Smooth muscle cell (in vitro differentiated cells): Measurements from ENCODE around the gene SEMA6D. TPM values are rescaled to one million over a fixed set of nuclear protein-coding genes. Genes with fewer than 3 reads are reported as not detected.

Experiments
- DNase-seq: peaks from one replicate; lab custom pipeline; 2025; ENCODE audit not compliant: unreplicated experiment; lab: John Stamatoyannopoulos, UW
- H2AFZ ChIP-seq: fragments of 200-600 bp; sonication (generic); 2 replicates; pipeline ENCODE4 v1.6.0; 2016; ENCODE audit warnings: antibody characterized with exemption, low read depth, mild to moderate bottlenecking
- H3F3A ChIP-seq: fragments of 200-600 bp; sonication (generic); 2 replicates; pipeline ENCODE4 v1.6.0; 2017; ENCODE audit warnings: antibody characterized with exemption, low read depth
- H3K27ac ChIP-seq: fragments of 200-600 bp; sonication (generic); 2 replicates; pipeline ENCODE4 v1.5.1; 2016; ENCODE audit warnings: low read depth, mild to moderate bottlenecking
- H3K27me3 ChIP-seq: fragments of 200-600 bp; sonication (generic); 2 replicates; pipeline ENCODE4 v1.6.1; 2016; ENCODE audit warnings: low read depth, mild to moderate bottlenecking
- H3K36me3 ChIP-seq: fragments of 200-600 bp; sonication (generic); 2 replicates; pipeline ENCODE4 v1.5.1; 2016; ENCODE audit warnings: low read depth
- H3K4me1 ChIP-seq: fragments of 200-600 bp; sonication (generic); 2 replicates; pipeline ENCODE4 v1.5.1; 2016; ENCODE audit warnings: low read depth
- H3K4me2 ChIP-seq: fragments of 200-600 bp; sonication (generic); 2 replicates; pipeline ENCODE4 v1.6.0; 2016; ENCODE audit warnings: mild to moderate bottlenecking
- H3K4me3 ChIP-seq: fragments of 200-600 bp; sonication (generic); 2 replicates; pipeline ENCODE4 v1.5.1; 2016; ENCODE audit warnings: mild to moderate bottlenecking
- H3K79me2 ChIP-seq: fragments of 200-600 bp; sonication (generic); 2 replicates; pipeline ENCODE4 v1.6.0; 2016; ENCODE audit warnings: low read depth, mild to moderate bottlenecking
- H3K9ac ChIP-seq: fragments of 200-600 bp; sonication (generic); 2 replicates; pipeline ENCODE4 v1.6.0; 2016; ENCODE audit warnings: low read depth
- H3K9me3 ChIP-seq: fragments of 200-600 bp; sonication (generic); replicated peaks from 2 replicates; pipeline ENCODE4 v1.5.1; 2016; ENCODE audit warnings: low read depth
- H4K20me1 ChIP-seq: fragments of 200-600 bp; sonication (generic); 2 replicates; pipeline ENCODE4 v1.6.0; 2016; ENCODE audit warnings: low read depth
- WGBS: methylation state at CpG from one replicate; pipeline ENCODE4 v1.1.7; 2016; ENCODE audit warnings: low lambda C conversion rate; 5-methylcytosine and 5-hydroxymethylcytosine counted together
- polyA plus RNA-seq: library from polyadenylated mRNA; unstranded; fragments of >200 nt; fragmentation: Nextera tagmentation; extraction: Ambion mirVana; gene quantifications from 2 replicates; pipeline ENCODE4 v1.2.1, GENCODE V29; 2016
- total RNA-seq: library from RNA; depleted of rRNA; stranded (reverse); fragments of >200 nt; gene quantifications from 2 replicates; pipeline ENCODE4 v1.2.3, GENCODE V29; 2014
- TF ChIP-seq, protein P1 (sequence below): fragments of 200-600 bp; sonication (generic); IDR thresholded peaks from 2 replicates; pipeline ENCODE4 v1.5.1; 2017; ENCODE audit warnings: borderline replicate concordance, mild to moderate bottlenecking, antibody characterized with exemption; ENCODE audit not compliant: insufficient read depth, poor library complexity, severe bottlenecking

Gene SEMA6D
- total and polyA plus RNA-seq, 2 experiments from 2014 or later, result 31.4 to 44.9 TPM

DNA sequence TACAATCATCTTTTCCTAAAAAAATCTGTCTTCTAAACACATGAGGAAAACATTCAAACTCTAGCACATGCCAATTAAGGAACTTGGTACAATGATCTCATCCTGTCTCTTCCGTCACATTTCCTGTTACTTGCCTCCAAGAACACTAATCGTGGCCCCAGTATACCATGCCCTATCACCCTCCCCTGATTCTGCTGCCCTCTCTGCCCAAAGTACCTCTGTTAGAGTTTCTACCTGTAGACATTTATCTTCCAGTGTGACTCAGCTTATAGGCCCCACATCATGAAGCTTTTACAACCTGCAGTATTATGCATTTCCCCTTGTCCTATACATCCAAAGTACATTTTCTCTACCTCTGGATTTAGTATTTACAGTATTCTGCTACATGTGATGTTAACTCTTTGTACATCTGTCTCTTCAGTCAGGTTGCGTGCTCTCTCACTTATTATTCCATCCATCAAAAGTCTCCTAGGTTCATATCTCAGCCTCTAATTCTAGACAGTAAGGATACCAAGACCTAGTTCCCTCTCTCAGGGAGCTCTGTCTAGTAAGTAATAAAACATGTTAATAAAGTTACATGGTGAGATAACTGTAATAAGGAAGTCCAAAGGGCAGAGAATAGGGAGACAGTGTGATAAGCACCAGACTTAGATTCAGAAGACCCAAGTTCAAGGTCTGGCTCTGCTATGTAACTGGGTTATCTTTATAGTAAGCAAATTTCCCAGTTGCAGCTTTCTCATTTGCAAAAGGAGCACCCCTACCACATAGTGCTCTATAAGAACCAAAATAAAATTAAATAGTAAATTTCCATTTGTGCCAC is 8.9 kb upstream of the SEMA6D start:
- TF ChIP-seq, protein P1, sequence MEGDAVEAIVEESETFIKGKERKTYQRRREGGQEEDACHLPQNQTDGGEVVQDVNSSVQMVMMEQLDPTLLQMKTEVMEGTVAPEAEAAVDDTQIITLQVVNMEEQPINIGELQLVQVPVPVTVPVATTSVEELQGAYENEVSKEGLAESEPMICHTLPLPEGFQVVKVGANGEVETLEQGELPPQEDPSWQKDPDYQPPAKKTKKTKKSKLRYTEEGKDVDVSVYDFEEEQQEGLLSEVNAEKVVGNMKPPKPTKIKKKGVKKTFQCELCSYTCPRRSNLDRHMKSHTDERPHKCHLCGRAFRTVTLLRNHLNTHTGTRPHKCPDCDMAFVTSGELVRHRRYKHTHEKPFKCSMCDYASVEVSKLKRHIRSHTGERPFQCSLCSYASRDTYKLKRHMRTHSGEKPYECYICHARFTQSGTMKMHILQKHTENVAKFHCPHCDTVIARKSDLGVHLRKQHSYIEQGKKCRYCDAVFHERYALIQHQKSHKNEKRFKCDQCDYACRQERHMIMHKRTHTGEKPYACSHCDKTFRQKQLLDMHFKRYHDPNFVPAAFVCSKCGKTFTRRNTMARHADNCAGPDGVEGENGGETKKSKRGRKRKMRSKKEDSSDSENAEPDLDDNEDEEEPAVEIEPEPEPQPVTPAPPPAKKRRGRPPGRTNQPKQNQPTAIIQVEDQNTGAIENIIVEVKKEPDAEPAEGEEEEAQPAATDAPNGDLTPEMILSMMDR, result no peak
- Histone ChIP-seq H2AFZ (no peak overlapping the region), H3K4me2 (no peak overlapping the region), H3F3A (no peaks in the 10 kb centered on the region), H4K20me1 (no peaks in the 10 kb centered on the region), H3K4me3 (no peak overlapping the region), H3K27ac (no peak overlapping the region), H3K27me3 (no peaks in the 10 kb centered on the region), H3K9ac (no peak overlapping the region), H3K36me3 (no peaks in the 10 kb centered on the region), H3K9me3 (no peaks in the 10 kb centered on the region), H3K4me1 (peaks cover 11% of the 10 kb centered on the region), H3K79me2 (no peaks in the 10 kb centered on the region)
- DNase-seq, result no peak
- 96% methylated on average over 3 of the region's 3 CpGs for WGBS

DNA sequence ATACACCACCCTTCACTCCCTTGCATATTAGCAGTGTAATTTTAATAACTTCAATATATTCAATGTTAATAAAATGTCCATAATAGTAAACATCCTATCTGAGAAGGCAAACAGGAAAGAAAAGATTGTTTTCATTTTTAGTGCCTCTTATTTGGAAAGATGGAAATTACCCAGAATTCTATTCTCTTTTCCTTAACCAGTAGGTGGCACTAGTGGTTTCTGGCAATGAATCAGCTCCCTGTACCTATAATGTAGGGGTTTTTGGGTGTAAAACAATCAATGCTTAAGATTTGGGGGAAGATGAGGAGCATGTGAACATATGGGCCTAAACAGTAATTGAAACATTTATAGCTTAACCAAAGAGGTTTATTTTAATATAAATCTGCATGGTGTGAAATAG is 5.7 kb upstream of the SEMA6D start:
- H3K4me3 ChIP-seq, result no peak overlapping the region
- TF ChIP-seq, protein P1, result peak; percentile 57
- H3K36me3 ChIP-seq, result no peaks in the 10 kb centered on the region
- no peak overlapping the region for H3K4me2 ChIP-seq
- no peak overlapping the region for H3K27ac ChIP-seq
- no peaks in the 10 kb centered on the region for H3K9me3 ChIP-seq
- H3K9ac ChIP-seq, result no peak overlapping the region
- H3K27me3 ChIP-seq, result no peaks in the 10 kb centered on the region
- peaks cover 24% of the 10 kb centered on the region for H3K4me1 ChIP-seq
- peaks cover 5% of the 10 kb centered on the region for H3F3A ChIP-seq
- DNase-seq, result no peak
- H4K20me1 ChIP-seq, result no peaks in the 10 kb centered on the region
- no peaks in the 10 kb centered on the region for H3K79me2 ChIP-seq
- H2AFZ ChIP-seq, result no peak overlapping the region

DNA sequence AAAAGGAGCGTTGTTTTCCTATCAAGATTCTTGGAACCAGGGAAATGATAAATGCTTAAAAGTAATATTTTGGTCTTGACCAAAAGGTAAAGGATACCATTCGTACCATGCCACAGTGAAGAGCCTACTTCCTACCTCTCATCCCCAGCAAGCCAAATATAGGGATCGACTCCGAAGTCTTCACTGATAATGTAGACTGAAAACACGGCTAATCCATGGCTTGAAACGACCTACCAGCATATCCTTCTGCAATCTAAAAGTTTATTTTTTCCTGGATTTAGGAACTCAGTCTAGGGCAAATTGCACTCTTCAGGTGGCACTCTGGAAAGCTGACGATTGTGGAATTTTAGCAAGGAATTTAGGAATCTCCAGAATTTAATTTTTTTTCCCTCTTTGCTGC is 1.9 kb upstream of the SEMA6D start:
- Histone ChIP-seq H3K4me3 (no peak overlapping the region), H3K4me2 (peak overlapping the region; percentile 91), H4K20me1 (peaks cover 7% of the 10 kb centered on the region), H3K36me3 (no peaks in the 10 kb centered on the region), H3K4me1 (peaks cover 38% of the 10 kb centered on the region), H2AFZ (no peak overlapping the region), H3K27ac (no peak overlapping the region), H3F3A (peaks cover 5% of the 10 kb centered on the region), H3K9ac (no peak overlapping the region), H3K27me3 (no peaks in the 10 kb centered on the region), H3K79me2 (peaks cover 24% of the 10 kb centered on the region), H3K9me3 (no peaks in the 10 kb centered on the region)
- 90% methylated on average over 7 of the region's 7 CpGs for WGBS
- TF ChIP-seq, protein P1, result no peak
- DNase-seq, result no peak
